Activated CD8-positive, alpha-beta memory T cell treated with anti-CD3 and anti-CD28 coated beads for 36 hours (primary cell): Measurements from ENCODE around the gene G3BP2. TPM values are rescaled to one million over a fixed set of nuclear protein-coding genes. Genes with fewer than 3 reads are reported as not detected.

Experiments used
- CTCF ChIA-PET: fragments of 350-600 bp; sonication (Branson Sonifier 250); formaldehyde crosslinking; loops from one replicate; lab custom pipeline; 2021; ENCODE audit warnings: antibody characterized with exemption; lab: Charles Lee
- POLR2A ChIA-PET: fragments of 350-600 bp; sonication (Branson Sonifier 250); formaldehyde crosslinking; loops from one replicate; lab custom pipeline; 2021; ENCODE audit warnings: antibody characterized with exemption; lab: Charles Lee
- total RNA-seq, 2 experiments: library from RNA; stranded (reverse); gene quantifications; one replicate each; pipeline ENCODE4 v1.2.3, GENCODE V29; 2021

Gene G3BP2
- total RNA-seq, 2 experiments from 2014 or later = 195 to 201 TPM

- ChIA-PET POLR2A (no interaction called here), CTCF (no interaction called here)
Measured at GRCh38 chr4:75599647-75600046, 73.6 kb downstream of the G3BP2 start.

- CTCF ChIA-PET = no interaction called here
- POLR2A ChIA-PET = no interaction called here
Measured at GRCh38 chr4:75598390-75598789, 74.8 kb downstream of the G3BP2 start.

- ChIA-PET POLR2A (interaction anchor here (0.5 kb wide), 1 partner anchor 45 kb away, joined by 3 read pairs; no protein-coding TSS in a partner anchor), CTCF (interaction anchor here (0.6 kb wide), 1 partner anchor 356 kb away, joined by 4 read pairs; no protein-coding TSS in a partner anchor)
Measured at GRCh38 chr4:75596061-75596460, 77.2 kb downstream of the G3BP2 start.

GRCh38 chr4:75593393-75593792, 79.8 kb downstream of the G3BP2 start:
- CTCF ChIA-PET = no interaction called here

More at GRCh38 chr4:75593393-75593792, 79.8 kb downstream of the G3BP2 start:
- POLR2A ChIA-PET = no interaction called here

Other genes starting within 250 kb of the G3BP2 start
- gene RCHY1, start 159.0 kb downstream of the G3BP2 start, total RNA-seq = 10 to 100 TPM; 24.9 to 28.4 TPM
- gene THAP6, start 158.9 kb downstream of the G3BP2 start, total RNA-seq = 10 to 100 TPM; 20.1 to 20.8 TPM
- gene ODAPH, start 117.3 kb downstream of the G3BP2 start, total RNA-seq = not detected
- gene CDKL2, start 42.9 kb downstream of the G3BP2 start, total RNA-seq = under 1 TPM; 0.25 to 0.53 TPM
- 10 to 100 TPM; 40.8 to 43.8 TPM for gene USO1, start 51.2 kb upstream of the G3BP2 start, total RNA-seq
- gene PPEF2, start 229.0 kb upstream of the G3BP2 start, total RNA-seq = not detected